Measurements from ENCODE around the gene FNDC7.

The FNDC7 gene

GRCh38 chr1:108777839-108778238, 65.1 kb downstream of the FNDC7 start:
- H3K4me3 ChIP-seq (ENCODE audit: low read depth, low read length): no peak overlapping the region
- no peak overlapping the region for H3K27ac ChIP-seq (ENCODE audit: extremely low read depth, low read depth, low read length)
- no peak for TF ChIP-seq ZNF660 (tag by site-specific recombination; IDR thresholded peaks at IDR 0.05)
- TF ChIP-seq ZNF433 (tag by site-specific recombination; IDR thresholded peaks at IDR 0.05; ENCODE audit: low read depth): no peak
- TF ChIP-seq ZNF18 (tag by site-specific recombination; IDR thresholded peaks at IDR 0.05): no peak
- TF ChIP-seq KLF1 (tag by site-specific recombination; IDR thresholded peaks at IDR 0.05): no peak
- no peak for TF ChIP-seq ZNF157 (tag by site-specific recombination; IDR thresholded peaks at IDR 0.05)
- no peak for TF ChIP-seq BCL6B (tag by site-specific recombination; IDR thresholded peaks at IDR 0.05)
- no peak for TF ChIP-seq ZNF488 (tag by site-specific recombination; IDR thresholded peaks at IDR 0.05)
- no peak for TF ChIP-seq ZNF24 (tag by site-specific recombination; IDR thresholded peaks at IDR 0.05)
- no peak for TF ChIP-seq ZBTB7A (tag by site-specific recombination; IDR thresholded peaks at IDR 0.05; ENCODE audit: low read depth)
- TF ChIP-seq ZNF138 (tag by site-specific recombination; IDR thresholded peaks at IDR 0.05; ENCODE audit: borderline replicate concordance): no peak
- no peak for TF ChIP-seq FEZF1 (tag by site-specific recombination; IDR thresholded peaks at IDR 0.05)
- no peak for TF ChIP-seq ZNF169 (tag by site-specific recombination; IDR thresholded peaks at IDR 0.05)
- no peak for TF ChIP-seq ZNF184 (tag by site-specific recombination; IDR thresholded peaks at IDR 0.05)
- H3K4me1 ChIP-seq (ENCODE audit: control insufficient read depth, insufficient read depth, low read length): no peaks in the 10 kb centered on the region
- ChIA-PET POLR2A (no interaction called here), CTCF (no interaction called here)
- no peaks in the 10 kb centered on the region for H3K9me3 ChIP-seq (ENCODE audit: control insufficient read depth, insufficient read depth, low read depth, low read length)
- peaks cover 7 to 70% of the 10 kb centered on the region in 2 experiments for H3K36me3 ChIP-seq (ENCODE audit: control insufficient read depth in 2 of 2, insufficient read depth in 1 of 2, low read length in 2 of 2)

- no peak for TF ChIP-seq MEIS1 (CRISPR knock-in tag; IDR thresholded peaks at IDR 0.05; ENCODE audit: borderline replicate concordance)
- Histone ChIP-seq H3K9me3 (ENCODE audit: control insufficient read depth, insufficient read depth, low read depth, low read length) (no peaks in the 10 kb centered on the region), H3K27ac (ENCODE audit: extremely low read depth, low read depth, low read length) (no peak overlapping the region), H3K36me3 (ENCODE audit: control insufficient read depth in 2 of 2, insufficient read depth in 1 of 2, low read length in 2 of 2) (peaks cover 6 to 71% of the 10 kb centered on the region in 2 experiments), H3K4me3 (ENCODE audit: low read depth, low read length) (no peak overlapping the region), H3K4me1 (ENCODE audit: control insufficient read depth, insufficient read depth, low read length) (no peaks in the 10 kb centered on the region)
- ChIA-PET CTCF (no interaction called here), POLR2A (no interaction called here)
Observed at GRCh38 chr1:108779455-108779854, 66.7 kb downstream of the FNDC7 start.

- ChIA-PET CTCF (no interaction called here), POLR2A (no interaction called here)
- no peak overlapping the region for H3K4me3 ChIP-seq (ENCODE audit: low read depth, low read length)
- no peaks in the 10 kb centered on the region for H3K9me3 ChIP-seq (ENCODE audit: control insufficient read depth, insufficient read depth, low read depth, low read length)
- no peak overlapping the region for H3K27ac ChIP-seq (ENCODE audit: extremely low read depth, low read depth, low read length)
- no peaks in the 10 kb centered on the region for H3K4me1 ChIP-seq (ENCODE audit: control insufficient read depth, insufficient read depth, low read length)
- peaks cover 3 to 79% of the 10 kb centered on the region in 2 experiments; a peak in 2 of 3 replicates for H3K36me3 ChIP-seq (ENCODE audit: control insufficient read depth in 2 of 2, insufficient read depth in 1 of 2, low read length in 2 of 2)
- TF ChIP-seq PRDM4 (tag by site-specific recombination; IDR thresholded peaks at IDR 0.05) (no peak), KLF7 (tag by site-specific recombination; IDR thresholded peaks at IDR 0.05; ENCODE audit: borderline replicate concordance) (no peak), REPIN1 (tag by site-specific recombination; IDR thresholded peaks at IDR 0.05; ENCODE audit: low read depth) (no peak), ZNF398 (tag by site-specific recombination; IDR thresholded peaks at IDR 0.05) (no peak), ZBTB11 (tag by site-specific recombination; conservative IDR thresholded peaks at IDR 0.05; ENCODE audit: low read depth) (no peak), HOXD13 (CRISPR knock-in tag; IDR thresholded peaks at IDR 0.05; ENCODE audit: borderline replicate concordance) (no peak)
Observed at GRCh38 chr1:108780937-108781574, 68.3 kb downstream of the FNDC7 start.

Data from HEK293 (cell line).